Amniotic epithelial cell (primary cell): ENCODE results near the gene TEFM.
"Not testable (repeated sequence)": the region's sequence is repeated elsewhere in the genome, so short reads cannot be mapped to it uniquely, and the experiment has no call there.

Experiments
- DNase-seq: peaks from one replicate; pipeline ENCODE4 v3.0.0-alpha.2; 2010; ENCODE audit warnings: low read depth

The TEFM gene

DNA sequence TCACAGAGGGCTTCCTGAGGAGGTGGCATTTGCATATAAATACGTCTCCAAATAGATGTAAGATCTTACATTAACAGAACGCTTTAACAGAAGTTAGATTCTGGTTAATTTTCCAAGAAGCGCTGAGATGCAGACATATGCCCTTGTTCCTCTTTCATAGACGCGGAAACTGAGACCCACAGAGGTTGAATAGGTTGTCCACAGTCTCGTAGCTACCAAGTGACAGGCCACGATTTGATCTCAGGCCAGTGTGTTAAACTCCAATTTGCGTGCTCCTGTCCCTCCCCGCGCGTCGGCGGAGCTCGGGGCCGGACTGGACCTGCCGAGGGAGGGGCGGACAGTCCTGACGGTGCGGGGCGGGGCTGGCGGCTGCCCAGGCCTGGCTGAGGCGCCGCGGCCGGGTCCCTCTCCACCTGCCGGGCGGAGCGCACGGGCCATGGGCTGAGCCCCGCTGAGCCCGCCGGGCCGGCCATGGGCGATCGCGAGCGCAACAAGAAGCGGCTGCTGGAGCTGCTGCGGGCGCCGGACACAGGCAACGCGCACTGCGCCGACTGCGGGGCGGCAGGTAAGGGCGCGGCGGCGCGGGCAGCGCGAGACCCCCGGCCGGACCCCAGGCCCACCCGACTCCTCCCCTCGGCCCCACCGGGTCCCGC, 15.6 kb upstream of the TEFM start, which contains the start of gene ADAP2:
Gene ADAP2, plus strand, starts transcription at position 402 of the 653 bp plus-strand sequence. Its CDS starts 70 bp downstream, at position 472.
- no peak for DNase-seq

DNA sequence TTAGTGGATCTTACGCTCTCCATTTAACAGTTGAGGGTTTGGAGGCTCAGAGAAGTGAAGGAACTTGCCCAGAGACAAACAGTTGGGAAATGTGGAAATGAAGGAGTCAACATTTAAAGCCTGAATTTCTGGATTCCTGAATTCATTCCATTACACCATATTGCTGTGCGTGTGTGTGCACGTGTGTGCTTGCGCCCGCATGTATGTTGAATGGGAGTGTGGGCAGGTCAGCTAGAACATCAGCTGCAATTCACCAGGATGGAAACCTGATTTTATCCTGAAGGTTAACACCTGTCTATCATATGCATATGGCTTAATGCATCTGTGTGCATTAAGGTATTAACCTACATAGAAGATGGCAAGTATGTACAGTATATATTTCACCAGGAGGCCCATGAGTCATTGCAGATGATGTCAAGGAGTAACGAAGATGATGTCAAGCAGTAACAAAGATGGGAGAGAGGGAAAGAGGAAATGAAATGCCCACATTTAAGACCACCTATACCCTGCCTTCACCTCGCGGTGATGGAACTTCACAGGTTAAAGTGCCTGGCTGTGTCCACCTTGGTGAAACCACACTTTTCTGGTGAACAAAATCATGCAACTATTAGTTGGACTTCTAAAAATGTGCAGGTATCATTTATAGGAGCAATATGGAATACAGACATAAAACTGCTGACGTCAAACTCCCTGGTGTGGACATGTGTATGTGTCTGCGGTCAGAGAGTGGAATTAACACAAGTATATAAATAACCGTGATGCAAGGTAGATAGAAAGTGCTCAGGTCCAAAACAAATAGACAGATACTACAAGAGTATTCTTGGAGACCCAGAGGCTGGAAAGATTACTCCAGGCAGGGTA, 14.9 kb upstream of the TEFM start:
- DNase-seq, result peak; percentile 42

DNA sequence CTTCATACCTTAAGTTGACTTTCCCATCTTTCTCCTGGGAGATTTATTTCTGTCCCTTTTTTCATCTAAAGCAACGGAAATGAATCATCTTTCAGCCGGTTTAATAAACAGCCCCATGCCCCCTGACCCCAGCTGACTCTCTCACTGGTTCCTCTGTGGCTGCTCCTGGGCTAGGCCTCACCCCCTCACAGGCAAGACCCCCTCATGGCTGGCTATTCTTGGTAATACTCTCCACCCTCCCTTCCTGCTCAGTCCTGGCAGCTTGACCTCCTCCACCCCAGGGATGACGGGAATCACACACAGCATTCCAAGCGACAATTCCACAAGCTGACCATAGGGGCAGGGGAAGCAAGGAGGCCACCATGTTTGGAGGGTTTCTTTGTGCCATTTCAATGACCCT, 14.2 kb upstream of the TEFM start:
- peak; percentile 30 for DNase-seq

DNA sequence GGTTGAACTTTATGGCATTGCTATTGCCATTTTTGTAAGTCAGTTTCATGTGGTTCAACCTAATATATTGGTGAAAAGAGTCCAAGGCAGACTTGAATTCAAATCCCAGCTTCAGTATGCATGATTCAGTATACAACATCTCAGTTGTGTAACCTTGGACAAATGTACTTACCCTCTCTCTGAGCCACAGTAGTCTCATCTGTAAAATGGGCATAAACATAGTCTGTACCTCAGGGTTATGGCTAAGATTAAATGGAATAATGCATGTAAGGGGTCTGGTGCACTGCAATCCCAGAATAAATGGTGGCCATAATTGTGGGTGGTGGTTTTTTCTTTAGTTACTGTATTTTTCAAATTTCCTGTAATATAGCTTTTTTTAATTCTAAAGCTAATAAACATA, 11.0 kb upstream of the TEFM start:
- DNase-seq, result no peak

DNA sequence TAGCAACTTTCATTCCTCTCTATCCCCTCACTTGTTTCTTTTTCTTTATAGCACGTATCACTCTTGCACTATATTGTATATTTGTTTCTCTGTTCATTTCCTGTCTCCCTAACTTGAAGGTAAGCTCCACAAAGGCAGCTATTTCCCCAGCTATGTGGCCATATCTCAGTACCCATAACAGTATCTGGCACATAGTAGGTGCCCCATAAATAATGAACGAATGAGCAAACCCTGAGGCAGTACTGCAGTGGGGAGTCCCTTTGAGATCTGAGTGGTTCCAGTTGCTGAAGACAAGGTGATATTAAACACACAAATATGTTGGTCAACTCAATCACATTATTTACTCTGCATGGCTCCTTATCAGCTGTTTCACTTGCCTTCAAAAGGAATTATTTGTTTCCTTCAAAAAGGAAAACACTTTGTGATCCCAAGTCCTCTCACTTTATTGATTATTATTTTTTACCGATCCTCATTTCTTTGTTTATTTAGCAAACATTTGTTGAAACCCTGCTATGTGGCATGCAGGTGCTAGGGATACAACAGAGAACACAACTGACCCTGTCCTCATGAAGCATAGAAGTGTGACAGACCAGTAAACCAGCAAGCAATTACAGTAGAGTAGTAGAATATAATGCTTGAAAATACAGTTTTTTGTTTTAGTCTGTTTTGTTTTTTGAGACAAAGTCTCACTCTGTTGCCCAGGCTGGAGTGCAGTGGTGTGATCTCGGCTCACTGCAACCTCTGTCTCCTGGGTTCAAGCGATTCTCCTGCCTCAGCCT, 10.0 kb upstream of the TEFM start:
- no peak for DNase-seq

DNA sequence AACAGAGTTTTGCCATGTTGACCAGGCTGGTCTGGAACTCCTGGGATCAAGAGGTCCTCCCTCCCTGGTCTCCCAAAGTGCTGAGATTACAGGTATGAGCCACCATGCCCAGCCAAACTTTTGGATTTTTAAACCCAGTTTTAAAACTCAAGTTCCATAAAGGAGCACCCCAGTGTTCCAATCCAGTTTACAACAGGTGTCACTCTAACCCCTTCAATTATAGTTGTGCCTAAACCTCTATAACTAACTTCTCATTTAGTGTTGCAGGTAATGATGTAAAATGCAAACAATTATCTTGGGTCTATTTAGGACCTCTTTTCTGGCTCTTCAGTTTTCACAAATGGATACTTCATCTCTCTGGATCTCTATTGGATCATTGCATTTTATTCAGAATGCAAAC, 7.9 kb upstream of the TEFM start:
- DNase-seq, result no peak

DNA sequence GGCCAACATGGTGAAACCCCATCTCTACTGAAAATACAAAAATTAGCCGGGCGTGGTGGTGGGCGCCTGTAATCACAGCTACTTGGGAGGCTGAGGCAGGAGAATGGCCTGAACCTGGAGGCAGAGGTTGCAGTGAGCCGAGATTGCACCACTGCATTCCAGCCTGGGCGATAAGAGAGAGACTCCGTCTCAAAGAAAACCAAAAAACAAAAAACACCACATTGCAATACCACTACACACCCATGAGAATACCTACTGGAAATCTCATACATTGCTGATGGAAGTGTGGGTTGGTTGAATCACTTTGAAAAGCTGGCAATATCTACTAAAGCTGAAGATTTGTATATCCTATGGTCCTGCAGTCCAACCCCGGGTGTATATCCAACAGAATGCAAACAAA, 4.1 kb upstream of the TEFM start:
- DNase-seq, result not testable (repeated sequence)

DNA sequence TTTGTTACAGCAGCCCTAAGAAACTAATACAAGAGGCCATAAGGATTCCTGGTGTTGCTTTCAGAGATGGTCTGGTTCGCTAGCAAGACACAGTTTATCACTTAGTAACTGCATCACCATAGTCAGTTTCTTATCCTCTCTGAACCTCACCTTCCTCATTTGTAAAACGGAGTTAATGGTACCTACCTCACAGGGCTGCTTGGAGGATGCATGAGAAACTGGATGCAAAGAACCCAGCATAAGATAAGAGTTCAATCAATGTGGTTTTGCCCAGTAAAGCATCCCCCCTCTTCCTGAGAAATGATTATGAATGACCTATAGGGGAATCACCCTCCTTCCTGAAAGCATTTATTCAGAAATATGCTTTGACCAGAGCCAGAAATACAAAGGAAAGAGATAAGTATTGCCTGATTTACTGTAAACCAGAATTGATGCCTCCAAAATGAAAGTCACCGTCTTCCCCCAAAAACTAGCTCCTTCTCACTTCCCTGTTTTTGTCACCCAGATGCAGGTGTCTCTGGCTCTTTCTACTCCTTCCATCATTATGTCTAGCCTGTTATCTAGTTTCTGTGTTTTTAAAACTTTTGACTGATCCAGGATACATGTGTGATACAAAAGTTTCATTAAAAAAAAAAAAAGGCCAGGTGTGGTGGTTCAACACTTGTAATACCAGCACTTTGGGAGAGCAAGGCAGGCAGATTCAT, 2.8 kb upstream of the TEFM start:
- no peak for DNase-seq

DNA sequence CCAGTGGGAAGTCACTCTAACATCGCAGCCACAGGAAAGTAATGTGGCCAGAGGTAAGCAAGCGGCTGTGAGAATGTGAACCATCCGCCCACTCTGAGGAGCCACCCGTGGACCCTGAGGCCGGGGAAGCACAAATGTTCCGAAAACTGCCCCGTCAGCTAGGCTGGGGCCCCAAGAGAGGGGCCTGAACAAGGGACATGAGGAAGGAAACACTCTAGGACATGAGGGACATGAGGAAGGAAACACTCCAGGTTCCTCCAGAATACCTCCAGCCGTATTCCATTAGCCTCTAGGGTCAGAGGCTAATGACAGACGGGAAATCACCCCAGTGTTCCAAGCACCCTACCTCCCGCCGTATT, 317 bp downstream of the TEFM start:
- no peak for DNase-seq

DNA sequence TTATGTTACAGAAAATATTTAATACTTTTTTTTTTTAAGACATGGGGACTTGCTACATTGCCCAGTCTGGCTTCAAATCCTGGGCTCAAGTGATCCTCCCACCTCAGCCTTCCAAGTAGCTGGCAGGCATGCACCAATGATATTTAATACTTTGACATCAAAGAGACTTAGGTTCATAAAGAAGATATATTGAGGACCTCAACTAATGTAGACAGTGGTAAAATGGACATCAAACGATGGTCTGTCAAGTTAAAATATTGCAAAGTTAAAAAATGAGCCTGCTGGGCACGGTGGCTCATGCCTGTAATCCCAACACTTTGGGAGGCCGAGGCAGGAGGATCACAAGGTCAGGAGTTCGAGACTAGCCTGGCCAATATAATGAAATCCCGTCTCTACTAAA, 8.7 kb downstream of the TEFM start:
- DNase-seq, result no peak

DNA sequence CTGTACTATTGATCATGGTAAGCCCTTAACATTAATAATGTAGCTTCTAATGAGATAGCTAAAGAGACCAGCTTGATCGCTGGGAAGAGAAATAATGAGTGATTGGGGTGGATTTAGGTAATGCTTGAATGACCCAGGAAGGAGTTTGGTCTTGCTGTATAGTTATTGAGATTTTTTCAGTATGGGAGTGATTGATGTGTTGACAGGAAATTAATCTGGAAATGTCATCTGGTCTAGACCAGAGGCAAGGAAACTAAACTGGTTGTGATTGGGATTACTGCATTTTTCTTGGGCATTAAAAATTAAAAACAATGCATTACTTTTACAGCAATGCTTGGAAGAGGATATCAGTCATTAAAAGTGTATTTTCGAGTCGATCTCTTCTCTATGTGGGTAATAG, 11.8 kb downstream of the TEFM start:
- DNase-seq, result no peak

DNA sequence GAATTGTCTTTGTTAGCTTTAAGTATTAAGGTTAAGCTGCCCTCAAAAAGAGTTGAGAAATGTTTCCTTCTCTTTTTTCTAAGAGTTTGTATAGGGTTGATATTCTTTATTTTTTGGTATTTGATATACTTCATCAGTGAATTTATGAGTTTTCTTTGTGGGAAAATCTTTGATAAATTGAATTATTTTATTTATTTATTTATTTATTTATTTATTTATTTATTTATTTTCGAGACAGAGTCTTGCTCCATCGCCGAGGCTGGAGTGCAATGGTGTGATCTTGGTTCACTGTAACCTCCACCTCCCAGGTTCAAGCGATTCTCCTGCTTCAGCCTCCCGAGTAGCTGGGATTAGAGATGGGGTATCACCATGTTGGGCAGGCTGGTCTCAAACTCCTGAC, 19.9 kb downstream of the TEFM start:
- no peak for DNase-seq

DNA sequence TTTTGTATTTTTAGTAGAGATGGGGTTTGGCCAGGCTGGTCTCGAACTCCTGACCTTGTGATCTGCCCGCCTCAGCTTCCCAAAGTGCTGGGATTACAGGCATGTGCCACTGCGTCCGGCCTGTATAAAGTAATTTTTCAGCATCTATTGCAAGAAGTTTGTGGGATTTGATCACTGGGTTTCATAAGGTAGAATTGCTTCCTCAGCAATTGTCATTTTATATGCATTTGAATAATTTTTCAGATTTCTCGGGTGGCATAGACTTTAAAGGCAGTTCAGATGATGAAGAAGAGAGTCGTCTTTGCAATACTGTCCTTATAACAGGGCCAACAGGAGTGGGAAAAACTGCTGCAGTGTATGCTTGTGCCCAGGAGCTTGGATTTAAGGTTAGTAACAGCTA, 37.0 kb downstream of the TEFM start:
- DNase-seq, result no peak

DNA sequence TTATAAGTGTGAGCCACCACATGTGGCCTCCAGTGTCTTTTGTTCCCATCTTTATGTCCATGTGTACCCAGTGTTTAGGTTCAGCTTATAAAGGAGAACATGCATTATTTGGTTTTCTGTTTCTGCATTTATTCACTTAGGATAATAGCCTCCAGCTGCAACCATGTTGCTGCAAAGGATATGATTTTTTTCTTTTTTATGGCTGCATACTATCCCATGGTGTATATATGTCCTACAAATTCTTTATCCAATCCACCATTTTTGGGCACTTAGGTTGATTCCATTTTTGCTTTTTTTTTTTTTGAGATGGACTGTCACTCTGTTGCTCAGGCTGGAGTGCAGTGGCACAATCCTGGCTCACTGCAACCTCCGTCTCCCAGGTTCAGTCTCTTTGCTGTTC, 41.4 kb downstream of the TEFM start:
- DNase-seq, result no peak

DNA sequence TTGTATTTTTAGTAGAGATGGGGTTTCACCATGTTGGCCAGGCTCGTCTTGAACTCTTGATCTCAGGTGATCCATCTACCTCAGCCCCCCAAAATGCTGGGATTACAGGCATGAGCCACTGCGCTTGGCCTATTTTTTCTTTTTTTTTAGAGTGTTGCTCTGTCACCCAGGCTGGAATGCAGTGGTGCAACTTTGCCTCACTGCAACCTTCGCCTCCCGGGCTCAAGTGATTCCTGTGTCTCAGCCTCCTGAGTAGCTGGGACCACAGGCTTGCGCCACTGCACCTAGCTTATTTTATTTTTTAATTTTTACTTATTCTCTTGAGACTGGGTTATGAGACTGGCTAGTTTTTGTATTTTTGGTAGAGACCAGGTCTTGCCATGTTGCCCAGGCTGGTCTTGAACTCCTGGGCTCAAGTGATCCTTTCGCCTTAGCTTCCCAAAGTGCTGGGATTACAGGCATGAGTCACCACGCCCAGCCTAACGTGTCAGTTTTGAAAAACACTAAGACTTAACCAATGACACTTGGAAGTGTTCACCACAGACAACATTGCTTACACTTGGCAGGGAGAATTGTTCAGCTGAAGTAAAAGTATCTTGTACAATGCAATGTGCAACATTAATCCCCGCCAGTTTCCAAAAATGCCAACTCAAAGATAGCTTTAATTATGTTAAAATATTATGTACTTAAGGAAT, 47.3 kb downstream of the TEFM start:
- peak; percentile 42 for DNase-seq

DNA sequence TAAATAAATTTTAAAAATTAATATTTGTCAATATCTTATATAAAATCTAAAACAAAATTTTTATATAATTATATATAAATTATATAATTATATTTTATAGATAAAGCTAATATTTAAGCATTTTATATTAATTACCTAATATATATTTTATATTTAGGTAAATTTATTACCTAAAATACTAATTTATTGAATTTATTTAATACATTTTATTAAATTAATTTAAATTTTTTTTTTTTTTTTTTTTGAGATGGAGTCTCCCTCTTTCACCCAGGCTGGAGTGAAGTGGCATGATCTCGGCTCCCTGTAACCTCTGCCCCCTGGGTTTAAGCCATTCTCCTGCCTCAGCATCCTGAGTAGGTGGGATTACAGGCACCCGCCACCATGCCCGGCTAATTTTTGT, 51.9 kb downstream of the TEFM start:
- DNase-seq, result no peak
